Effector memory CD8-positive, alpha-beta T cell (primary cell): ENCODE measurements around the gene CACNA1C.

ENCODE experiments used
- ATAC-seq: fragments of 150-1000 bp; cut with Tn5 transposase; replicated peaks from 2 replicates; pipeline ENCODE4 v1.10.0; 2021; ENCODE audit warnings: mild to moderate bottlenecking, moderate library complexity
- DNase-seq, 3 experiments: peaks; one replicate each; pipeline ENCODE4 v3.0.0; 2021
- H3K27ac Mint-ChIP-seq, 2 donors: one replicate each; pipeline ENCODE4 v1.8.0; 2022; ENCODE audit warnings: mild to moderate bottlenecking in 2 of 2, mixed read lengths in 2 of 2, moderate library complexity in 2 of 2
- H3K27me3 Mint-ChIP-seq, 2 donors: one replicate each; pipeline ENCODE4 v1.8.0; 2022; ENCODE audit warnings: mixed read lengths in 2 of 2
- H3K36me3 Mint-ChIP-seq: one replicate; pipeline ENCODE4 v1.8.0; 2022; ENCODE audit warnings: mild to moderate bottlenecking, moderate library complexity, mixed read lengths; ENCODE audit not compliant: insufficient read depth
- H3K4me1 Mint-ChIP-seq, 2 donors: one replicate each; pipeline ENCODE4 v1.8.0; 2022; ENCODE audit warnings: low read depth in 2 of 2, mixed read lengths in 2 of 2
- H3K4me3 Mint-ChIP-seq, 2 donors: one replicate each; pipeline ENCODE4 v1.8.0; 2022; ENCODE audit warnings: mild to moderate bottlenecking in 2 of 2, mixed read lengths in 2 of 2, moderate library complexity in 2 of 2
- H3K9me3 Mint-ChIP-seq, 2 donors: one replicate each; pipeline ENCODE4 v1.8.0; 2022; ENCODE audit warnings: mixed read lengths in 2 of 2

The CACNA1C gene

GRCh38 chr12:2364631-2365051 is 311.9 kb downstream of the CACNA1C start:
- Mint-ChIP-seq H3K4me3 (no peak overlapping the region), H3K36me3 (no peaks in the 10 kb centered on the region), H3K4me1 (peaks cover 0 to 3% of the 10 kb centered on the region in 2 donors), H3K27ac (no peak overlapping the region), H3K27me3 (peaks cover 28 to 39% of the 10 kb centered on the region in 2 donors), H3K9me3 (no peaks in the 10 kb centered on the region)
- ATAC-seq (no peak), DNase-seq (no peak)

- no peak for DNase-seq
- no peak overlapping the region for H3K27ac Mint-ChIP-seq
- H3K27me3 Mint-ChIP-seq: peaks cover 16 to 37% of the 10 kb centered on the region in 2 donors
- no peaks in the 10 kb centered on the region for H3K36me3 Mint-ChIP-seq
- peaks cover 0 to 3% of the 10 kb centered on the region in 2 donors for H3K4me1 Mint-ChIP-seq
- no peaks in the 10 kb centered on the region for H3K9me3 Mint-ChIP-seq
- no peak overlapping the region for H3K4me3 Mint-ChIP-seq
- no peak for ATAC-seq
These were observed 313.9 kb downstream of the CACNA1C start for GRCh38 chr12:2366711-2367110.

- Mint-ChIP-seq H3K27me3 (peaks cover 9 to 24% of the 10 kb centered on the region in 2 donors), H3K4me3 (no peak overlapping the region), H3K36me3 (peaks cover 4% of the 10 kb centered on the region), H3K9me3 (no peaks in the 10 kb centered on the region), H3K4me1 (no peaks in the 10 kb centered on the region), H3K27ac (no peak overlapping the region)
- DNase-seq (no peak), ATAC-seq (no peak)
These were observed 319.4 kb downstream of the CACNA1C start for GRCh38 chr12:2372178-2372577.

- H3K4me1 Mint-ChIP-seq: peaks cover 0 to 3% of the 10 kb centered on the region in 2 donors
- H3K27me3 Mint-ChIP-seq: peaks cover 9 to 24% of the 10 kb centered on the region in 2 donors
- H3K9me3 Mint-ChIP-seq: no peaks in the 10 kb centered on the region
- H3K27ac Mint-ChIP-seq: no peak overlapping the region
- H3K36me3 Mint-ChIP-seq: peaks cover 4% of the 10 kb centered on the region
- no peak overlapping the region for H3K4me3 Mint-ChIP-seq
- DNase-seq (no peak), ATAC-seq (no peak)
These were observed 319.9 kb downstream of the CACNA1C start for GRCh38 chr12:2372735-2373134.

- Mint-ChIP-seq H3K27ac (no peak overlapping the region), H3K4me3 (no peak overlapping the region), H3K27me3 (peaks cover 9 to 24% of the 10 kb centered on the region in 2 donors), H3K36me3 (peaks cover 4% of the 10 kb centered on the region), H3K9me3 (no peaks in the 10 kb centered on the region), H3K4me1 (peaks cover 0 to 4% of the 10 kb centered on the region in 2 donors)
- no peak for ATAC-seq
- DNase-seq: no peak
These were observed 320.5 kb downstream of the CACNA1C start for GRCh38 chr12:2373307-2373706.

GRCh38 chr12:2374092-2374906 is 321.5 kb downstream of the CACNA1C start:
- Mint-ChIP-seq H3K4me1 (peaks cover 0 to 7% of the 10 kb centered on the region in 2 donors), H3K9me3 (no peaks in the 10 kb centered on the region), H3K4me3 (no peak overlapping the region), H3K27me3 (peaks cover 9 to 24% of the 10 kb centered on the region in 2 donors), H3K36me3 (peaks cover 4% of the 10 kb centered on the region), H3K27ac (no peak overlapping the region)
- DNase-seq: no peak
- no peak for ATAC-seq

- peaks cover 0 to 7% of the 10 kb centered on the region in 2 donors for H3K4me1 Mint-ChIP-seq
These were observed 323.1 kb downstream of the CACNA1C start for GRCh38 chr12:2375871-2376270.

GRCh38 chr12:2376908-2377657 is 324.3 kb downstream of the CACNA1C start:
- no peak for DNase-seq
- H3K36me3 Mint-ChIP-seq: peaks cover 4% of the 10 kb centered on the region
- no peak overlapping the region for H3K4me3 Mint-ChIP-seq
- H3K27ac Mint-ChIP-seq: no peak overlapping the region
- no peaks in the 10 kb centered on the region for H3K9me3 Mint-ChIP-seq
- H3K27me3 Mint-ChIP-seq: peaks cover 9 to 24% of the 10 kb centered on the region in 2 donors
- no peak for ATAC-seq
- H3K4me1 Mint-ChIP-seq: peaks cover 0 to 7% of the 10 kb centered on the region in 2 donors

More at GRCh38 chr12:2375871-2376270, 323.1 kb downstream of the CACNA1C start:
- Mint-ChIP-seq H3K27ac (no peak overlapping the region), H3K36me3 (peaks cover 4% of the 10 kb centered on the region), H3K27me3 (peaks cover 9 to 24% of the 10 kb centered on the region in 2 donors), H3K9me3 (no peaks in the 10 kb centered on the region), H3K4me3 (no peak overlapping the region)
- no peak for ATAC-seq
- DNase-seq: no peak

- Mint-ChIP-seq H3K4me3 (no peak overlapping the region), H3K27me3 (peaks cover 8 to 33% of the 10 kb centered on the region in 2 donors), H3K36me3 (no peaks in the 10 kb centered on the region), H3K27ac (no peak overlapping the region), H3K4me1 (peaks cover 0 to 7% of the 10 kb centered on the region in 2 donors), H3K9me3 (no peaks in the 10 kb centered on the region)
- ATAC-seq (no peak), DNase-seq (no peak)
These were observed 326.1 kb downstream of the CACNA1C start for GRCh38 chr12:2378835-2379330.

GRCh38 chr12:2380946-2381345 is 328.2 kb downstream of the CACNA1C start:
- no peak overlapping the region for H3K4me3 Mint-ChIP-seq
- peaks cover 12 to 17% of the 10 kb centered on the region in 2 donors for H3K27me3 Mint-ChIP-seq
- H3K36me3 Mint-ChIP-seq: peaks cover 3% of the 10 kb centered on the region
- DNase-seq (no peak), ATAC-seq (no peak)
- H3K27ac Mint-ChIP-seq: no peak overlapping the region
- H3K4me1 Mint-ChIP-seq: peaks cover 0 to 7% of the 10 kb centered on the region in 2 donors
- H3K9me3 Mint-ChIP-seq: no peaks in the 10 kb centered on the region

- DNase-seq: no peak
- H3K4me1 Mint-ChIP-seq: peaks cover 0 to 6% of the 10 kb centered on the region in 2 donors
These were observed 329.8 kb downstream of the CACNA1C start for GRCh38 chr12:2382370-2383155.

GRCh38 chr12:2383325-2384028 is 330.7 kb downstream of the CACNA1C start:
- H3K27me3 Mint-ChIP-seq: peaks cover 10 to 12% of the 10 kb centered on the region in 2 donors
- H3K9me3 Mint-ChIP-seq: no peaks in the 10 kb centered on the region

More at GRCh38 chr12:2382370-2383155, 329.8 kb downstream of the CACNA1C start:
- Mint-ChIP-seq H3K36me3 (peaks cover 3% of the 10 kb centered on the region), H3K4me3 (no peak overlapping the region), H3K9me3 (no peaks in the 10 kb centered on the region), H3K27ac (no peak overlapping the region), H3K27me3 (peaks cover 10 to 12% of the 10 kb centered on the region in 2 donors)
- no peak for ATAC-seq

More at GRCh38 chr12:2383325-2384028, 330.7 kb downstream of the CACNA1C start:
- peaks cover 0 to 2% of the 10 kb centered on the region in 2 donors for H3K4me1 Mint-ChIP-seq
- peaks cover 3% of the 10 kb centered on the region for H3K36me3 Mint-ChIP-seq
- H3K27ac Mint-ChIP-seq: no peak overlapping the region
- DNase-seq: no peak
- ATAC-seq: no peak
- H3K4me3 Mint-ChIP-seq: no peak overlapping the region
